ENCODE measurements around the gene MORF4L1. TPM values are rescaled to one million over a fixed set of nuclear protein-coding genes. Genes with fewer than 3 reads are reported as not detected.
"Not testable (repeated sequence)": the region's sequence is repeated elsewhere in the genome, so short reads cannot be mapped to it uniquely, and the experiment has no call there.

MORF4L1 gene
- total RNA-seq, 2 donors from 2014 or later, result 221 to 237 TPM

DNA sequence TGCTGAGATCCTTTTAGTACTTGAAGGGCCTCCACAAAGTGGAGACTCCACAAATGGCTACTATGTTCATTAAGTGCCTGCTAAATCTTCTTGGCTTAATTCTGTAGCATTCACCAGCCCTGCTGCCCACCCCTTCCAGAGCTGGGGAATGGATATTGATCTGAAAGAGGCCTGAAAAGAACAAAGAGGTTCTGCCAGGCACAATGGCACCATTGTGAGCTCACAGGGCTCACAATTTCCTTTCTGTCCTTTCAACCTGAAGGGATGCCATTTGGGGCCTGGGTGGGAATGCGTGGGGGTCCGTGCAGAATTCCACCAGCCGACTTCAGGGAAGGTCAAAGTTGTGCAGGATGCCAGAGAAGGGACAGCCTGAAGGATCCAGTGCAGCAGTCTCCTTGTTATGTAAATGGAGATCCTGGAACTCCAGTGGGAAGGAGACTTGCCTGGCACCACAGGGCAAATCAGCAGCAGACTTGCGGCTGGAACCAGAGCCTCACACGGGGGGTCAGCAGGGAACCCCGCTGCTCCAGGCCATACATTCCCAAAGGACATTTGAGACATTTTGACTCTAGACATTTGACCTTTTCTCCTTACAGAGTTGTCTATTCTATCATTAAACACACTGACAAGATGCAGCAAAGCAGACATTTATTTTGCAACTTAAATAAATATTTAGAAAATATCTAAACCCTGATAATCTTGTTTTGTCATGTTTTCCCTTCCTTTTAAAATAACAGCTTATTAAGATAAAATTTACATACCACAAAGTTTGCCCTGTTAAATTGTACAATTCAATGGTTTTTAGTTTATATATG is 21.5 kb upstream of the MORF4L1 start:
- Histone ChIP-seq H3K4me3 (no peak overlapping the region), H3K36me3 (no peaks in the 10 kb centered on the region), H3K27ac (no peak overlapping the region), H3K4me1 (no peaks in the 10 kb centered on the region), H3K9me3 (no peaks in the 10 kb centered on the region), H3K27me3 (no peaks in the 10 kb centered on the region), H3K9ac (ENCODE audit: low read depth in 2 of 2, low read length in 2 of 2) (no peak overlapping the region)
- intact Hi-C loops (cut with DNase I), result no loop called here
- TF ChIP-seq, protein P1, sequence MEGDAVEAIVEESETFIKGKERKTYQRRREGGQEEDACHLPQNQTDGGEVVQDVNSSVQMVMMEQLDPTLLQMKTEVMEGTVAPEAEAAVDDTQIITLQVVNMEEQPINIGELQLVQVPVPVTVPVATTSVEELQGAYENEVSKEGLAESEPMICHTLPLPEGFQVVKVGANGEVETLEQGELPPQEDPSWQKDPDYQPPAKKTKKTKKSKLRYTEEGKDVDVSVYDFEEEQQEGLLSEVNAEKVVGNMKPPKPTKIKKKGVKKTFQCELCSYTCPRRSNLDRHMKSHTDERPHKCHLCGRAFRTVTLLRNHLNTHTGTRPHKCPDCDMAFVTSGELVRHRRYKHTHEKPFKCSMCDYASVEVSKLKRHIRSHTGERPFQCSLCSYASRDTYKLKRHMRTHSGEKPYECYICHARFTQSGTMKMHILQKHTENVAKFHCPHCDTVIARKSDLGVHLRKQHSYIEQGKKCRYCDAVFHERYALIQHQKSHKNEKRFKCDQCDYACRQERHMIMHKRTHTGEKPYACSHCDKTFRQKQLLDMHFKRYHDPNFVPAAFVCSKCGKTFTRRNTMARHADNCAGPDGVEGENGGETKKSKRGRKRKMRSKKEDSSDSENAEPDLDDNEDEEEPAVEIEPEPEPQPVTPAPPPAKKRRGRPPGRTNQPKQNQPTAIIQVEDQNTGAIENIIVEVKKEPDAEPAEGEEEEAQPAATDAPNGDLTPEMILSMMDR (IDR thresholded peaks at IDR 0.05), result no peak
- no peak for DNase-seq

DNA sequence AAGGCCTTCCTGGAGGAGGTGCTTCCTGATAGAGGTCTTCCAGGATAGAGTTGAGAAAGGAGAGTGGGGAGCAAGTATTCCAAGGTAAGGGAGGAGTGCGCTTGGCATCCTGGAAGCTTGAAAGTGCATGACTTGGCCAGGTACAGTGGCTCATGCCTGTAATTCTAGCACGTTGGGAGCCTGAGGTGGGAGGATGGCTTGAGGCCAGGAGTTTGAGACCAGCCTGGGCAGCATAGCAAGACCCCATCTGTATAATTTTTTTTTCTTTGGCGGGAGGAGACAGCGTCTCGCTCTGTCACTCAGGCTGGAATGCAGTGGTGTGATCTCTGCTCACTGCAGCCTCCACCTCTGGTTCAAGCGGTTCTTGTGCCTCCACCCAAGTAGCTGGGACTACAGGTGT is 19.2 kb upstream of the MORF4L1 start:
- TF ChIP-seq, protein P1 (IDR thresholded peaks at IDR 0.05), result no peak
- H3K36me3 ChIP-seq, result no peaks in the 10 kb centered on the region
- intact Hi-C loops (cut with DNase I), result no loop called here

DNA sequence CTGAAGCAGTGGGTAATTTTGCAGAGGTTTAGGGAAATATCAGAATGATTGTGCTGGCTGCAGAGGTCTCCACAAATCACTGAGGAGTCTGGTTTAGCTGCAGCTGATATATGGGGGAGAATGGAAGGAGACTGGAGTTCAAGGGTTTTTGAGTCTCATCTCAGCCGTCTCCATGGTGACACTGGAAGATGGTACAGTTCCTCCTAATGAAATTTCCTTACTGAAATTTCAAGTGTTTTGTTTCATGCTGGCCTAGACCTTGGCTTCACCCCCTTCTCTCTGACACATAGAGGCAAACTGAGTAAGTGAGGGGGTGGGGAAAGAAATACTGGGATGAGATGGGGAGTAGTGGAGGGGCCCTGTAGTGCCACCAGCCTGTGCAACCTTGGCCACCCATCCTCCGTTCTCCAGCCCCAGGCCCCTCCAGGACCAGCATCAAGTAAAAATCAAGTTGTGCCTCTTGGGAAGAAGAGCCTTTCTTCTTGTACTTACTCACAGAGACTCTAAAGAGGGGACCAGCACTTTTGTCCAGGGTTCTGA is 17.8 kb upstream of the MORF4L1 start:
- Histone ChIP-seq H3K36me3 (no peaks in the 10 kb centered on the region), H3K4me3 (no peak overlapping the region), H3K27me3 (no peaks in the 10 kb centered on the region), H3K9ac (ENCODE audit: low read depth in 2 of 2, low read length in 2 of 2) (no peak overlapping the region), H3K4me1 (no peaks in the 10 kb centered on the region), H3K27ac (no peak overlapping the region), H3K9me3 (no peaks in the 10 kb centered on the region)
- no peak for DNase-seq
- intact Hi-C loops (cut with DNase I), result no loop called here
- TF ChIP-seq, protein P1 (IDR thresholded peaks at IDR 0.05), result no peak

More for the DNA sequence above, 19.2 kb upstream of the MORF4L1 start:
- Histone ChIP-seq H3K4me1 (no peaks in the 10 kb centered on the region), H3K27ac (no peak overlapping the region), H3K4me3 (no peak overlapping the region), H3K9ac (ENCODE audit: low read depth in 2 of 2, low read length in 2 of 2) (no peak overlapping the region), H3K9me3 (no peaks in the 10 kb centered on the region), H3K27me3 (no peaks in the 10 kb centered on the region)
- no peak for DNase-seq

DNA sequence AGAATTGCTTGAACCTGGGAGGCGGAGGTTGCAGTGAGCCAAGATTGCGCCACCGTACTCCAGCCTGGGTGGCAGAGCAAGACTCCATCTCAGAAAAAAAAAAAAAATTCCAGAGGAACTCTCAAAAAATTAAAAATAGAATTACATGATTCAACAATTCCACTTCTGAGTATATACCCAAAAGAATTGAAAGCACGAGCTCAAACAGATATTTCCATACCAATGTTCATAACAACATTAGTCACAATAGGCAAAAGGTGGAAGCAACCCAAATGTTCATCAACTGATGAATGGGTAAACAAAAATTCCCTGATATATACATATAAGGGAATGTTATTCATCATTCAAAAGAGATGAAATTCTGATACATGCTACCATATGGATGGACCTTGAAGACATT is 16.9 kb upstream of the MORF4L1 start:
- no peak overlapping the region for H3K9ac ChIP-seq (ENCODE audit: low read depth in 2 of 2, low read length in 2 of 2)
- H3K4me3 ChIP-seq, result no peak overlapping the region
- intact Hi-C loops (cut with DNase I), result no loop called here
- TF ChIP-seq, protein P1 (IDR thresholded peaks at IDR 0.05), result no peak
- DNase-seq, result no peak
- no peaks in the 10 kb centered on the region for H3K36me3 ChIP-seq
- H3K27me3 ChIP-seq, result no peaks in the 10 kb centered on the region
- H3K9me3 ChIP-seq, result no peaks in the 10 kb centered on the region
- H3K4me1 ChIP-seq, result no peaks in the 10 kb centered on the region
- no peak overlapping the region for H3K27ac ChIP-seq

DNA sequence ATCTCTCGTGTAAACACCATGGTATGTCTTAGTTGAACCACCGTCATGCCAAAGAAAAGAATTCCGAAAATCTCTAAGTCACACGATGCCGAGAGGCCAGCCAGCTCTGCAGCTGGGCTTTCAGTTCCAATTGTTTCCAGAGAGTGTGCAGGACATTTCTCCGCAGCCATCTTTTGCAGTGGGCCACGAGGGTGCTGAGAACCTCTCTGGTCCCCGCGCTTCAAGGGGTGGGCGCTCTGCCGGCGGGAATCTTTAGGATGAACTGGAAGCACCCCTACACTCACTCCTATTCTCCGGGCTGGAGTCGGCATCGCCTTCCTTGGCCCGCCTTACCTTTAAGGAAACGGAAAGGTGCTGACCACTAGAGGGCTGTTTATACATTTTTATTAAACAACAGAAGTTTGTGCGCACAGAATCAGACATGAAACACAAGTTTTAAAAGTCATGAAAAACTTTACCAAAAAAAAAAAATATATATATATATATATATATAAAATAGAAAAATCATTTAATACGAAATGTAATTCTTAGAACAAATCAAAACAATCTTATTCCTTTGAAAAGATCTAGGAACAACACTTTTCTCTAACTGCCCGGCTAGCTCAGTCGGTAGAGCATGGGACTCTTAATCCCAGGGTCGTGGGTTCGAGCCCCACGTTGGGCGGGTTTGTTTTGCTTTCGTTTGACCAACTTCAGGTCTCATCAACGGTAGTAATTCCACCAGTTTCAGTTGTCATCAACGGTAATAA is 12.5 kb upstream of the MORF4L1 start:
- Histone ChIP-seq H3K9me3 (no peaks in the 10 kb centered on the region), H3K36me3 (no peaks in the 10 kb centered on the region), H3K27me3 (no peaks in the 10 kb centered on the region), H3K4me1 (no peaks in the 10 kb centered on the region), H3K4me3 (peak overlapping the region; percentile 31), H3K27ac (no peak overlapping the region), H3K9ac (ENCODE audit: low read depth in 2 of 2, low read length in 2 of 2) (peak overlapping the region; percentile 50 to 78)
- peak; percentile 76 for DNase-seq
- intact Hi-C loops (cut with DNase I), result no loop called here
- TF ChIP-seq, protein P1 (IDR thresholded peaks at IDR 0.05), result peak; percentile 40

DNA sequence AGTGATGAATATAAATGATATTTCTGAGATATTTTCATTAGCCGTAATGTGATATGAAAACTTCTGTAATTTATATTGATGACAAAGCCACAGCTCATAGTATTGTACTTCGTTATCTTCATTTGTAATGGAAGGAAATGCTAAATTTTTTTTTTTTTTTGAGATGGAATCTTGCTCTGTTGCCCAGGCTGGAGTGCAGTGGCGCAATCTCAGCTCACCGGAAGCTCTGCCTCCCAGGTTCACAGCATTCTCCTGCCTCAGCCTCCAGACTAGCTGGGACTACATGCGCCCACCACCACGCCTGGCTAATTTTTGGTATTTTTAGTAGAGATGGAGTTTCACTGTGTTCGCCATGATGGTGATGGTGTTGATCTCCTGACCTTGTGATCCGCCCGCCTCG is 7.1 kb upstream of the MORF4L1 start:
- H3K4me3 ChIP-seq; H3K9me3 ChIP-seq; H3K27me3 ChIP-seq; DNase-seq; H3K36me3 ChIP-seq; intact Hi-C loops (cut with DNase I); H3K4me1 ChIP-seq; H3K9ac ChIP-seq (ENCODE audit: low read depth in 2 of 2, low read length in 2 of 2); H3K27ac ChIP-seq: not testable (repeated sequence)

DNA sequence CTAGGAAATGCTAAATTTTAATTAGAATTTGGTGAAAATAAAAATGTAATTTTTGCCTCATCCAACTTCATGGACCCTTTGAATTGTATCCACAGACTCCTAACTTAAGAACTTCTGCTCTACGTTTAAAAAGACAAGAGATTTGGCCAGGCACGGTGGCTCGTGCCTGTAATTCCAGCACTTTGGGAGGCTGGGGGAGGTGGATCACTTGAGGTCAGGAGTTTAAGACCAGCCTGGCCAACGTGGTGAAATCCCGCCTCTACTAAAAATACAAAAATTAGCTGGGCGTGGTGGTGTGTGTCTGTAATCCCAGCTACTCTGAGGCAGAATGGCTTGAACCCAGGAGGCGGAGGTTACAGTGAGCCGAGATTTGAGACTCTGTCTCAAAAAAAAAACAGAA is 6.7 kb upstream of the MORF4L1 start:
- DNase-seq; H3K27me3 ChIP-seq; H3K9me3 ChIP-seq; H3K36me3 ChIP-seq; H3K27ac ChIP-seq; H3K9ac ChIP-seq (ENCODE audit: low read depth in 2 of 2, low read length in 2 of 2); intact Hi-C loops (cut with DNase I); H3K4me3 ChIP-seq; H3K4me1 ChIP-seq: not testable (repeated sequence)

All from colonic mucosa (tissue), 4 donors.